K562 (cell line): ENCODE measurements around the gene HARS1. TPM values are rescaled to one million over a fixed set of nuclear protein-coding genes. Genes with fewer than 3 reads are reported as not detected.

Source experiments
- CC2D1A ChIP-seq: fragments of 450-650 bp; IDR thresholded peaks from 2 replicates; pipeline ENCODE4 v1.6.1; 2017; ENCODE audit warnings: mild to moderate bottlenecking
- CREB1 ChIP-seq, 2 experiments: sonication (generic) in 1 of 2; formaldehyde crosslinking in 1 of 2; IDR thresholded peaks; 2 replicates each; pipeline versions ENCODE4 v1.6.1 to v1.8.0; 2012 to 2022; ENCODE audit warnings: inconsistent platforms in 1 of 2, mild to moderate bottlenecking in 1 of 2, missing genetic modification reagents in 1 of 2, moderate library complexity in 1 of 2
- E2F3 ChIP-seq: fragments of 250-450 bp; sonication (Bioruptor Pico); IDR thresholded peaks from 2 replicates; pipeline ENCODE4 v1.4.0; 2020; ENCODE audit warnings: mild to moderate bottlenecking
- ETV1 ChIP-seq: fragments of 450-650 bp; conservative IDR thresholded peaks from 2 replicates; pipeline ENCODE4 v1.6.1; 2016; ENCODE audit warnings: missing genetic modification characterization, control low read depth, low read depth, missing compliant biosample characterization
- FOXJ2 ChIP-seq: fragments of 200-800 bp; sonication (Bioruptor generic); IDR thresholded peaks from 2 replicates; pipeline ENCODE4 v1.6.1; 2016; ENCODE audit warnings: missing genetic modification characterization, missing compliant biosample characterization
- GATAD2A ChIP-seq: fragments of 450-650 bp; IDR thresholded peaks from 2 replicates; pipeline ENCODE4 v1.6.1; 2017
- GTF2E2 ChIP-seq: fragments of 200-800 bp; sonication (Bioruptor generic); IDR thresholded peaks from 2 replicates; pipeline ENCODE4 v1.6.1; 2016; ENCODE audit warnings: missing genetic modification characterization, missing compliant biosample characterization
- HMG20A ChIP-seq: fragments of 450-650 bp; formaldehyde crosslinking; conservative IDR thresholded peaks from 2 replicates; pipeline ENCODE4 v1.4.0; 2020; ENCODE audit warnings: mild to moderate bottlenecking, mixed read lengths
- HNRNPK ChIP-seq: fragments of 200-400 bp; formaldehyde crosslinking; IDR thresholded peaks from one replicate; pipeline ENCODE4 v1.6.1; 2018; ENCODE audit warnings: mild to moderate bottlenecking, low read depth, low read length; ENCODE audit not compliant: poor library complexity, severe bottlenecking
- MBD1 ChIP-seq: fragments of 250-450 bp; sonication (Bioruptor Pico); IDR thresholded peaks from 2 replicates; pipeline ENCODE4 v1.8.0; 2022; ENCODE audit warnings: inconsistent platforms
- POLR2AphosphoS2 ChIP-seq: IDR thresholded peaks from 2 replicates; pipeline ENCODE4 v1.6.1; 2012; ENCODE audit warnings: low read length, improper control_type of control experiment
- RUNX1 ChIP-seq: sonication (generic); IDR thresholded peaks from 2 replicates; pipeline ENCODE4 v1.6.1; 2016; ENCODE audit warnings: antibody characterized with exemption, low read depth
- SAFB2 ChIP-seq: fragments of 200-400 bp; formaldehyde crosslinking; IDR thresholded peaks from 2 replicates; pipeline ENCODE4 v1.6.1; 2018; ENCODE audit warnings: borderline replicate concordance, low read length, low read depth, moderate library complexity; ENCODE audit not compliant: severe bottlenecking
- STAT5A ChIP-seq: IDR thresholded peaks from 2 replicates; pipeline ENCODE4 v1.6.1; 2012; ENCODE audit warnings: low read length, inconsistent platforms, borderline replicate concordance
- TBL1XR1 ChIP-seq, 2 experiments: IDR thresholded peaks; 2 replicates each; pipeline ENCODE4 v1.6.1; 2012; ENCODE audit warnings: improper control_type of control experiment in 2 of 2, low read length in 2 of 2, mild to moderate bottlenecking in 1 of 2
- THRAP3 ChIP-seq: fragments of 450-650 bp; IDR thresholded peaks from 2 replicates; pipeline ENCODE4 v1.6.1; 2016; ENCODE audit warnings: mild to moderate bottlenecking, inconsistent platforms, borderline replicate concordance
- THRB ChIP-seq: fragments of 450-650 bp; formaldehyde crosslinking; conservative IDR thresholded peaks from 2 replicates; pipeline ENCODE4 v1.4.0; 2022; ENCODE audit warnings: mild to moderate bottlenecking, missing genetic modification characterization
- U2AF2 ChIP-seq: fragments of 200-400 bp; formaldehyde crosslinking; optimal IDR thresholded peaks from 2 replicates; pipeline ENCODE3; 2017; ENCODE audit warnings: low read depth, mild to moderate bottlenecking, low read length
- ZNF134 ChIP-seq: fragments of 250-450 bp; sonication (Bioruptor Pico); conservative IDR thresholded peaks from 2 replicates; pipeline ENCODE4 v1.4.0; 2020
- ZNF436 ChIP-seq: fragments of 250-450, 450-650 bp; sonication (Bioruptor Pico); formaldehyde crosslinking; IDR thresholded peaks from 2 replicates; pipeline ENCODE4 v1.7.0; 2020; ENCODE audit warnings: mild to moderate bottlenecking
- ZNF444 ChIP-seq: fragments of 250-450 bp; sonication (Bioruptor Pico); IDR thresholded peaks from 2 replicates; pipeline ENCODE4 v1.4.0; 2020; ENCODE audit warnings: mild to moderate bottlenecking, moderate library complexity
- ZNF561 ChIP-seq: fragments of 450-650 bp; formaldehyde crosslinking; conservative IDR thresholded peaks from 2 replicates; pipeline ENCODE4 v1.4.0; 2020; ENCODE audit warnings: mild to moderate bottlenecking, moderate library complexity
- ZNF695 ChIP-seq: fragments of 450-650 bp; formaldehyde crosslinking; IDR thresholded peaks from 2 replicates; pipeline ENCODE4 v1.4.0; 2020; ENCODE audit warnings: mild to moderate bottlenecking, moderate library complexity
- ZNF764 ChIP-seq: fragments of 250-450 bp; sonication (Bioruptor Pico); IDR thresholded peaks from 2 replicates; pipeline ENCODE4 v1.4.0; 2020; ENCODE audit warnings: low read depth, mild to moderate bottlenecking, moderate library complexity
- ZNF780A ChIP-seq: fragments of 250-450 bp; sonication (Bioruptor Pico); IDR thresholded peaks from 2 replicates; pipeline ENCODE4 v1.5.0; 2021; ENCODE audit warnings: mild to moderate bottlenecking
- polyA plus RNA-seq, 8 experiments: library from polyadenylated mRNA; depleted of rRNA in 4 of 8; stranded (reverse) in 5 of 8; unstranded in 3 of 8; fragments of >200 nt; fragmentation: Nextera tagmentation in 2 of 8; fragmentation: Illumina TruSeq in 1 of 8; extraction: Ambion mirVana in 2 of 8; extraction: Trizol in 1 of 8; gene quantifications; 2 replicates each; pipeline versions ENCODE4 v1.2.1 to v1.2.3, GENCODE V29; 2011 to 2014; ENCODE audit warnings: inconsistent platforms in 1 of 8, missing spikeins in 1 of 8
- total RNA-seq, 7 experiments: library from RNA; depleted of rRNA in 6 of 7; stranded (reverse); fragments of >200 nt in 6 of 7; fragmentation: Illumina TruSeq in 2 of 7; extraction: Trizol in 2 of 7; gene quantifications; 2 replicates each; pipeline versions ENCODE4 v1.2.1 to v1.2.3, GENCODE V29; 2011 to 2021; ENCODE audit warnings: low replicate concordance in 1 of 7
- TF ChIP-seq, protein P1 (sequence below): fragments of 450-650 bp; formaldehyde crosslinking; IDR thresholded peaks from 2 replicates; pipeline ENCODE4 v1.4.0; 2022; ENCODE audit warnings: mild to moderate bottlenecking, moderate library complexity

Gene HARS1
- total and polyA plus RNA-seq, 9 of the 15 experiments (the other 6 are each of a cell fraction or from before 2014, with no cell fraction given): 13.5 to 88.5 (median 75.2) TPM

DNA sequence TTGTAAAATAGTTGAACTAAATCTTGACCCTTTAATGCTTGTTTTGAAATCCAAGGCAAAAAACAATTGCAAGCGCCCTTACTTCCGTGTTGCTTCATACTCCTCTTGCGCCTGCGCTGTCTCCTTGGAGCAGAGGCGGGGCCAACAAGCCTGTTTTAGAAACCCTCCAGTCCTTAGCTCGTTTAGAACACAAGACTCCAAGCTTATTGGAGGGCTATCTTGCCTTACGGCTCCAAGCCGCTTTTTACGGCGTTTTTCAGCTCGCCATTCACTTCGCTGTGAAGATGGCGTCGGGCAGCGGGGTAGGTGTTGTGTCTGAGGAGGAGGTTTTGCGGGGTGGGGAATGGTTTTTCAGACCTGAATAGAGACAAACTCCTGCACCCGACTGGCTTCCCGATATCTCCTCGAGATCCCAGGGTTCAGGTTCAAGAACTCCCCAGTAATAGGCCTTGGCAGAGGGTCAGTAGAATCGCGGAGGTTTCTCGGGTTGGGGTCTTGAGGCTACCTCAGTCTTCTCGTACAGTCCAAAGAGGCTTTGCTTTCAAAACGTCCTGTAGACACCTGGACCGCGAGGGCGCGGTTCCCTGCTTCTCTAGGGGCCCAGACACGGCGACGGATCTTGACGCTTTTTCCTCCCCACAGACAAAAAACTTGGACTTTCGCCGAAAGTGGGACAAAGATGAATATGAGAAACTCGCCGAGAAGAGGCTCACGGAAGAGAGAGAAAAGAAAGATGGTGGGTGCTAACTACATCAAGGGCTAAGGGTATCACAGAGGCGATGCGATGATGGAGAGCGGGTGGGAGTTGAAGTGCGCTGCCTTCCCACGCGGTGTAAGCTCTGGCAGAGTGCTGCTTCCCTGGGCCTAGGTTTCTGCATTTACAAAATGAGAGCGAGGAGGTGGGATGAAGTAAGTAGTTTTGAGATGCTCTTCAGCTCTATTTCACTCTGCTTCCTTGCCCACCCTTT lies 9.3 kb upstream of the HARS1 start, which contains the start of gene ZMAT2 (continued):
- peak; percentile 74; the same call in 1 of the 2 replicates for TF ChIP-seq CREB1 (IDR thresholded peaks at IDR 0.05)
- TF ChIP-seq CREB1 (CRISPR knock-in tag; IDR thresholded peaks at IDR 0.05): no peak; the same call in 1 of the 2 replicates
- TF ChIP-seq SAFB2: no peak
- 0 out of 2 replicates have a peak, but pooled peaks have one; percentile 6 for TF ChIP-seq ZNF436 (CRISPR knock-in tag)
- TF ChIP-seq MBD1 (CRISPR knock-in tag): no peak
- no peak for TF ChIP-seq GATAD2A
- no peak for TF ChIP-seq THRAP3
- TF ChIP-seq ETV1 (tag): no peak
- no peak for TF ChIP-seq RUNX1
- no peak for TF ChIP-seq GTF2E2 (tag)
- TF ChIP-seq ZNF695 (CRISPR knock-in tag): no peak
- TF ChIP-seq THRB (CRISPR knock-in tag): no peak; the same call in 1 of the 2 replicates
- no peak for TF ChIP-seq HNRNPK
- TF ChIP-seq ZNF444 (CRISPR knock-in tag): no peak
- no peak for TF ChIP-seq U2AF2
- TF ChIP-seq POLR2AphosphoS2: peak; percentile 93
- TF ChIP-seq FOXJ2 (tag): no peak
- 0 out of 2 replicates have a peak, but pooled peaks have one; percentile 9 for TF ChIP-seq STAT5A
- TF ChIP-seq E2F3 (CRISPR knock-in tag): no peak
- no peak for TF ChIP-seq CC2D1A
- TF ChIP-seq ZNF764: no peak
- TF ChIP-seq TBL1XR1 (IDR thresholded peaks at IDR 0.05; ENCODE audit: low read length in 2 of 2): 0 out of 4 replicates have a peak, but pooled peaks of 1 of the 2 experiments have one; percentile 21
- no peak for TF ChIP-seq HMG20A (CRISPR knock-in tag)
- TF ChIP-seq ZNF134: no peak
- TF ChIP-seq, protein P1, sequence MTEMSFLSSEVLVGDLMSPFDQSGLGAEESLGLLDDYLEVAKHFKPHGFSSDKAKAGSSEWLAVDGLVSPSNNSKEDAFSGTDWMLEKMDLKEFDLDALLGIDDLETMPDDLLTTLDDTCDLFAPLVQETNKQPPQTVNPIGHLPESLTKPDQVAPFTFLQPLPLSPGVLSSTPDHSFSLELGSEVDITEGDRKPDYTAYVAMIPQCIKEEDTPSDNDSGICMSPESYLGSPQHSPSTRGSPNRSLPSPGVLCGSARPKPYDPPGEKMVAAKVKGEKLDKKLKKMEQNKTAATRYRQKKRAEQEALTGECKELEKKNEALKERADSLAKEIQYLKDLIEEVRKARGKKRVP (CRISPR knock-in tag): no peak
- no peak for TF ChIP-seq ZNF780A (CRISPR knock-in tag)
- no peak for TF ChIP-seq ZNF561 (CRISPR knock-in tag)
